WERI-Rb-1 (cell line): ENCODE measurements around the gene RASGRP1.

Experiments
- DNase-seq: peaks from one replicate; pipeline ENCODE4 v3.0.0-alpha.2; 2020
- H3K27ac ChIP-seq: fragments of 250-450 bp; sonication (Bioruptor Pico); 2 replicates; pipeline ENCODE4 v1.5.1; 2020; ENCODE audit warnings: mild to moderate bottlenecking, moderate library complexity
- H3K27me3 ChIP-seq: fragments of 250-450 bp; sonication (Bioruptor Pico); 2 replicates; pipeline ENCODE4 v1.5.1; 2021; ENCODE audit warnings: mild to moderate bottlenecking, low read depth, moderate library complexity; ENCODE audit not compliant: insufficient read depth, severe bottlenecking
- H3K36me3 ChIP-seq: fragments of 250-450 bp; sonication (Bioruptor Pico); 2 replicates; pipeline ENCODE4 v1.5.1; 2020; ENCODE audit warnings: mild to moderate bottlenecking, moderate library complexity
- H3K4me3 ChIP-seq: 2 replicates; pipeline ENCODE4 v1.5.1; 2011; ENCODE audit warnings: low read depth, mild to moderate bottlenecking, control low read depth, low read length
- H3K9me3 ChIP-seq: fragments of 250-450 bp; sonication (Bioruptor Pico); 2 replicates; pipeline ENCODE4 v1.5.1; 2021; ENCODE audit warnings: mild to moderate bottlenecking, moderate library complexity; ENCODE audit not compliant: severe bottlenecking
- TF ChIP-seq, protein P1 (sequence below): IDR thresholded peaks from 2 replicates; pipeline ENCODE4 v1.5.1; 2011; ENCODE audit warnings: low read depth, mild to moderate bottlenecking, control low read depth, inconsistent platforms, low read length

The RASGRP1 gene

DNA sequence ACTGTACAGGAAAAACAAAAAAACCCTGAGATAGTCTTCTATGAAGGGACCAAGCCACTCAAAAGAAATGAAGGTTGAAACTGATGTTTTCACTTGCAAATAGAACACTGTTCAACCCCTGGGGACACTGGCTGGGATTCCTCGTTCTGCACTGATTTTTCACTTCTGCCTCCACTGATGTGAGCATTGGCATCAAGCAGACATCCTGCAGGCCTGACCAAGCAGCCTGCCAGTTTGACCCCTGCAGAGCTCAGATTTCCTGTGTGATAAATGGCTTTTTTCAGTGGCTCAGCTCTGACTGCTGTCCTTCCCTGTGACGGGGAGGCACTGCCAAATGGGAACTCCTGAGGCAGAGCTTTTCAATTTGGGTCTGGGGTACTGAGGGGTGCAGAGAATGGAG lies 50.0 kb downstream of the RASGRP1 start:
- TF ChIP-seq, protein P1, sequence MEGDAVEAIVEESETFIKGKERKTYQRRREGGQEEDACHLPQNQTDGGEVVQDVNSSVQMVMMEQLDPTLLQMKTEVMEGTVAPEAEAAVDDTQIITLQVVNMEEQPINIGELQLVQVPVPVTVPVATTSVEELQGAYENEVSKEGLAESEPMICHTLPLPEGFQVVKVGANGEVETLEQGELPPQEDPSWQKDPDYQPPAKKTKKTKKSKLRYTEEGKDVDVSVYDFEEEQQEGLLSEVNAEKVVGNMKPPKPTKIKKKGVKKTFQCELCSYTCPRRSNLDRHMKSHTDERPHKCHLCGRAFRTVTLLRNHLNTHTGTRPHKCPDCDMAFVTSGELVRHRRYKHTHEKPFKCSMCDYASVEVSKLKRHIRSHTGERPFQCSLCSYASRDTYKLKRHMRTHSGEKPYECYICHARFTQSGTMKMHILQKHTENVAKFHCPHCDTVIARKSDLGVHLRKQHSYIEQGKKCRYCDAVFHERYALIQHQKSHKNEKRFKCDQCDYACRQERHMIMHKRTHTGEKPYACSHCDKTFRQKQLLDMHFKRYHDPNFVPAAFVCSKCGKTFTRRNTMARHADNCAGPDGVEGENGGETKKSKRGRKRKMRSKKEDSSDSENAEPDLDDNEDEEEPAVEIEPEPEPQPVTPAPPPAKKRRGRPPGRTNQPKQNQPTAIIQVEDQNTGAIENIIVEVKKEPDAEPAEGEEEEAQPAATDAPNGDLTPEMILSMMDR, result no peak
- DNase-seq, result no peak
- no peaks in the 10 kb centered on the region for H3K36me3 ChIP-seq
- no peak overlapping the region for H3K4me3 ChIP-seq
- H3K27ac ChIP-seq, result no peak overlapping the region
- no peaks in the 10 kb centered on the region for H3K9me3 ChIP-seq
- peaks cover 9% of the 10 kb centered on the region for H3K27me3 ChIP-seq

DNA sequence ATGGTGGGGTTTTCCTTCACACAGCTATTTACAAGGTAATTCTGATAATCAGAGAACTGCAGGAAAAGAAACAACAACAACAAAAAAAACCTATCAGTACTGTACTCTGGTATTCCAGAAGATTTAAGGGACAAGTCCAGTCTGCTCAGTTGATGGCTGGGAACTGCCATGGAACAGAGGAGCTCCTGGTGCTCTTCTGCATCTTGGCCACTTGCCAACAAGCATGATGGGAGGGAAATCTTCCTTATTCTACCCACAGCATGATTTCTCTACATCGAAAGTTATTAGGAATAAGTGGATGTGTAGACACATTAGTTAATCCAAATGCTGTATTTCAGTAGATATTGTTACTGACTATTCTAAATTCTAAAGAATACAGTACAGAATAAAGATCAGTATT lies 51.7 kb downstream of the RASGRP1 start:
- H3K27me3 ChIP-seq, result peaks cover 6% of the 10 kb centered on the region
- TF ChIP-seq, protein P1, result no peak
- no peak overlapping the region for H3K4me3 ChIP-seq
- no peak for DNase-seq
- no peak overlapping the region for H3K27ac ChIP-seq
- no peaks in the 10 kb centered on the region for H3K9me3 ChIP-seq
- no peaks in the 10 kb centered on the region for H3K36me3 ChIP-seq

DNA sequence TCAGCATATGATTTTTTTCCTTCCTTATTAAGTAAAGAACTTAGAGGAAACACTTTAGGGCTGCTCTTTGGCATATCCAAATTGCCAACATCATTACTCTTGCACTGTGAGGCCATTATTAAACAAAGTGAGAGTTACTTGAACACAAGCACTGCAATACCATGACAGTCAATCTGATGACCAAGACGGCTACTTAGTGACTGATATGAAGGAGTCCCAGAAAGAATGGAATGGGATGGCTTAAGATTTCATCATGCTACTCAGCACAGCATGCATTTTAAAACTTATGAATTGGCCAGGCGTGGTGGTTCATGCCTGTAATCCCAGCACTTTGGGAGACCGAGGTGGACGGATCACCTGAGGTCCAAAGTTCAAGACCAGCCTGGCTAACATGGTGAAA lies 55.5 kb downstream of the RASGRP1 start:
- no peak for DNase-seq
- Histone ChIP-seq H3K4me3 (no peak overlapping the region), H3K27me3 (no peaks in the 10 kb centered on the region), H3K9me3 (no peaks in the 10 kb centered on the region), H3K27ac (no peak overlapping the region), H3K36me3 (no peaks in the 10 kb centered on the region)
- TF ChIP-seq, protein P1, result no peak

DNA sequence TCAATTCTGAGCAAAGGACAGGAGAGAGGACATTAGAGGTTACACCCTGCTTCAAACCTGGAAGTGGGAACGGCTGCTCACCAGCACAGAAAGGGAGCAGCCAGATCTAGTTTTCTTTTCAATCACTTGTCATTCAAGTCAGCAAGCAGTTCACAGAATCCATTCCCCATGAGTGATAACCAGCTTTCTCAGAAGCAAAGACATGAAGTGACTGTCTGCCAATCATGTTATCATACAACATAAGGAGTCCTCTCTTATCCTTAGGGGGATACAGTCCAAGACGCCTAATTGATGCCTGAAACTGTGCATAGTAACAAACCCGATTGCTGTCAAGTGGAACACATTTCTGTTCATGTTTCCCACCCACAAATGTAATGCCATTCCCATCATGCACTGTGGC lies 56.0 kb downstream of the RASGRP1 start:
- no peak for DNase-seq
- H3K4me3 ChIP-seq, result no peak overlapping the region
- H3K27me3 ChIP-seq, result no peaks in the 10 kb centered on the region
- TF ChIP-seq, protein P1, result no peak
- H3K9me3 ChIP-seq, result no peaks in the 10 kb centered on the region
- no peak overlapping the region for H3K27ac ChIP-seq
- H3K36me3 ChIP-seq, result no peaks in the 10 kb centered on the region

DNA sequence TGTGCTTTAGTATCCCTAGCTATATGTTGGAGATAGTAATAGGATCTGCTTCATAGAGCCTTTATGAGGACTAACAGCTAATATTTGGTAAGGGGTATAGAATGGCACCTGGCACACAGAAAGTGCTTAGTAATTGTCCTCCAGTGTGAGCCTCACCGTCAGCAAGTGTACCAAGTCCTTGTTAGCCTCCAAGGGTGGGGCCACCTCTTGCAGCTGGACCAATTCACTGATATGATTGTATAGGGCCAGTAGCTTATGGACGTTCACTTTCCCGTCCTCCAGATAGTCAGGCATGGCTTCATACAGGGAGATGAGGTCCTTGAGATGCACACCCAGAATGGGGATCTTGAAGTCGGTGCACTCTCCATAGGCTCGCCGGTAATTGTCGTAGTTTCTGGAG lies 57.0 kb downstream of the RASGRP1 start:
- no peaks in the 10 kb centered on the region for H3K27me3 ChIP-seq
- H3K36me3 ChIP-seq, result no peaks in the 10 kb centered on the region
- H3K27ac ChIP-seq, result no peak overlapping the region
- H3K4me3 ChIP-seq, result no peak overlapping the region
- H3K9me3 ChIP-seq, result no peaks in the 10 kb centered on the region
- TF ChIP-seq, protein P1, result no peak
- no peak for DNase-seq

DNA sequence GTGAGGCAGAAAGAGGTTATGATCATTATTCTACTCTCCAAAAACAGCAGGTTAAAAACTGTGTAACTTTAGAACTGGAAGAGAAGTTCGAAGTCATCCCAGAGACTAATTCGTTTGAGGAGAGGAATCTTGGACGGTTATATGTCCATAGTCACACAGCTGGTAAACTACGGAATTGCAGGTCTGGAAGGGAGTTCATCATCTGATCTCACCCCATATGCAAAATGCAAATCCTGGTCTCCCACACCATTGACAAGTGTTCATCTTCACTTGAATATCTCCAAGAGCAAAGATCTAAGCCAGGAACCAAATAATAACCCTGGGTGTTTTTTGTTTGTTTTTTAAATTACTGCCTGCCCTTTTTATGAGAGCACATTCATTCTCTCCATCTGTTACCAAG lies 57.6 kb downstream of the RASGRP1 start:
- no peak for DNase-seq
- no peaks in the 10 kb centered on the region for H3K27me3 ChIP-seq
- no peak overlapping the region for H3K4me3 ChIP-seq
- H3K36me3 ChIP-seq, result no peaks in the 10 kb centered on the region
- H3K9me3 ChIP-seq, result no peaks in the 10 kb centered on the region
- no peak overlapping the region for H3K27ac ChIP-seq
- TF ChIP-seq, protein P1, result no peak
